Dendritic cell treated with granulocyte-macrophage colony-stimulating factor and Interleukin-4, amounts not matched to agents 40 ng/mL and 50 ng/mL, for 4 days (primary cell): ENCODE data around the gene EEFSEC.

ENCODE experiments used
- H3K27ac Mint-ChIP-seq: one replicate; pipeline ENCODE4 v1.8.0; 2022; ENCODE audit warnings: mild to moderate bottlenecking, mixed read lengths
- H3K27me3 Mint-ChIP-seq: one replicate; pipeline ENCODE4 v1.8.0; 2022; ENCODE audit warnings: mild to moderate bottlenecking, mixed read lengths
- H3K36me3 Mint-ChIP-seq: one replicate; pipeline ENCODE4 v1.8.0; 2022; ENCODE audit warnings: low read depth, mixed read lengths
- H3K4me1 Mint-ChIP-seq: one replicate; pipeline ENCODE4 v1.8.0; 2022; ENCODE audit warnings: low read depth, mixed read lengths
- H3K4me3 Mint-ChIP-seq: one replicate; pipeline ENCODE4 v1.8.0; 2022; ENCODE audit warnings: mild to moderate bottlenecking, moderate library complexity, mixed read lengths
- H3K9me3 Mint-ChIP-seq: one replicate; pipeline ENCODE4 v1.8.0; 2022; ENCODE audit warnings: mixed read lengths
- intact Hi-C: fragments of 100-400 bp; cut with micrococcal nuclease; formaldehyde crosslinking; loops from one replicate; pipeline ENCODE4 v1.15.0; 2022

Gene EEFSEC

DNA sequence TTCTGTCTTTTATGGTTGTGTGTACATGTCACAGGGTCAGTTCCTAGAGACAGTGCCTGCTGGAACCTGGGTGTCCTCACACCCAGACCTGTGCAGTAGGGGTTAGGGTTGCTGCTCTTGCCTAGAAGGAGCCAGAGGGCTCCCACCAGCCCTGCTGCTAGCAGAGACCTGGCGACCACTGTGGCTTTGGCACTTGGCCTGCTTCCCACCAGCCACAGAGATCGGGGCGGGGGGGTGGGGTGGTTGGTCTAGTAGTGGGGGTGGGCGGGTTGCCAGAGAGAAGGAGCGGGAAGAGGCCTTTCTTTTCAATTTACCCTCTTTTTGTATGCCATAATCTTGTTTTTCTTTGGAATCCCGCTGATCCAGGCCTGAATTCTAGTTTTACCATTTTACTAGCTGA, 29.4 kb downstream of the EEFSEC start:
- Mint-ChIP-seq H3K4me1 (peaks cover 18% of the 10 kb centered on the region), H3K9me3 (no peaks in the 10 kb centered on the region), H3K36me3 (peaks cover 23% of the 10 kb centered on the region), H3K27me3 (no peaks in the 10 kb centered on the region), H3K4me3 (no peak overlapping the region), H3K27ac (no peak overlapping the region)
- intact Hi-C loops = no loop called here

DNA sequence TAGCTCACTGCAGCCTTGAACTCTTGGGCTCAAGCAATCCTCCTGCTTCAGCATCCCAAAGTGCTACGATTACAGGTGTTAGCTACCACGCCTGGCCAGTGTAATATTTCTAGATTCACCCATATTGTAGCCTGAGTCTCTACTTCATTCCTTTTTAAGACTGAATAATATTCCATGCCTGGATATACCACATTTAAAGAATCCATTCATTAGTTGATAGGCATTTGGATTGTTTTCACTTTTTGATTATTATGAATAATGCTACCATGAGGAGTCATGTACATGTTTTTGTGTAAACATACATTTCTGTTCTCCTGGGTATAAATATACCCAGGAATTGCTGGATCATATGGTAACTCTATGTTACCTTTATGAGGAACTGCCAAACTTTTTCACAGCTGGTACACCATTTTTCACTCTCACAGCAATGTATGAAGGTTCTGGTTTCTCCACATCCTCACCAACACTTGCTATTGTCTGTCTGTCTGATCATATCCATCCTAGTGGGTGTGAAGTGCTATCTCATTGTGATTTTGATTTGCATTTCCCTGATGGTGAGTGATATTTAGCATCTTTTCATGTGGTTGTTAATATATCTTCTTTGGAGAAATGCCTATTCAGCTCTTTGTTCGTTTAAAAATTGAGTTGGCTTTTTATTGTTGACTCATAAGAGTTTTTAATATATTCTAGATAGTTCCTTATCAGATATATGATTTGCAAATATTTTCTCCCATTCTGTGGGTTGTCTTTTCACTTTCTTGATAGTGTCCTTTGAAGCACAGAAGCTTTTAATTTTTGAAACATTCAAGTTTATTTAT, 32.6 kb downstream of the EEFSEC start:
- Mint-ChIP-seq H3K27ac (no peak overlapping the region), H3K36me3 (peaks cover 13% of the 10 kb centered on the region), H3K9me3 (no peaks in the 10 kb centered on the region), H3K4me1 (peaks cover 16% of the 10 kb centered on the region), H3K4me3 (no peak overlapping the region), H3K27me3 (no peaks in the 10 kb centered on the region)
- intact Hi-C loops = no loop called here

GRCh38 chr3:128187495-128187894, 34.2 kb downstream of the EEFSEC start:
- Mint-ChIP-seq H3K4me3 (no peak overlapping the region), H3K9me3 (no peaks in the 10 kb centered on the region), H3K27ac (no peak overlapping the region), H3K27me3 (no peaks in the 10 kb centered on the region), H3K36me3 (peaks cover 6% of the 10 kb centered on the region), H3K4me1 (peaks cover 8% of the 10 kb centered on the region)
- intact Hi-C loops = no loop called here

- H3K36me3 Mint-ChIP-seq = peaks cover 6% of the 10 kb centered on the region
- intact Hi-C loops = no loop called here
- no peaks in the 10 kb centered on the region for H3K9me3 Mint-ChIP-seq
These were observed 35.0 kb downstream of the EEFSEC start for GRCh38 chr3:128188326-128188725.

DNA sequence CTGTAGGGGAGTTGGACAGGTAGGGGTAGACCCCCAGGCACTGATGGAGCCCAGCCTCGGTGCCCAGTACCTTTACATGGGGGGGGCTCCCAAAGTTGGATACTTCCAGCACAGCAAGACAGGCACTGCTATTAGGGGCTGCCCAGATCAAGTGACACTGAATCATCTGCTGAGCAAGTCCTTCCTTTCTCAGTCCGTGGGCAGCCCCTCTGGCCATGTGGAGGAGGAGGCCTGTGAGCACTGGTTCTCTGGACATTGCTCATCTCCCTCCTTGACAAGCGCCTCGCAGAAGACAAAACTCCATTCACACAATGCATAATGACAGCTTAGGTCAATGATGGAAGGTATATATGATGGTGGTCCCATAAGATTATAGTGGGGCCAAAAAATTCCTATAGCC, 35.7 kb downstream of the EEFSEC start:
- no peaks in the 10 kb centered on the region for H3K9me3 Mint-ChIP-seq
- intact Hi-C loops = no loop called here
- peak overlapping the region; percentile 28 for H3K27ac Mint-ChIP-seq
- peaks cover 19% of the 10 kb centered on the region for H3K4me1 Mint-ChIP-seq
- H3K27me3 Mint-ChIP-seq = no peaks in the 10 kb centered on the region
- H3K36me3 Mint-ChIP-seq = peaks cover 5% of the 10 kb centered on the region
- no peak overlapping the region for H3K4me3 Mint-ChIP-seq

More at GRCh38 chr3:128188326-128188725, 35.0 kb downstream of the EEFSEC start:
- Mint-ChIP-seq H3K4me1 (peaks cover 13% of the 10 kb centered on the region), H3K4me3 (no peak overlapping the region), H3K27me3 (no peaks in the 10 kb centered on the region), H3K27ac (no peak overlapping the region)

DNA sequence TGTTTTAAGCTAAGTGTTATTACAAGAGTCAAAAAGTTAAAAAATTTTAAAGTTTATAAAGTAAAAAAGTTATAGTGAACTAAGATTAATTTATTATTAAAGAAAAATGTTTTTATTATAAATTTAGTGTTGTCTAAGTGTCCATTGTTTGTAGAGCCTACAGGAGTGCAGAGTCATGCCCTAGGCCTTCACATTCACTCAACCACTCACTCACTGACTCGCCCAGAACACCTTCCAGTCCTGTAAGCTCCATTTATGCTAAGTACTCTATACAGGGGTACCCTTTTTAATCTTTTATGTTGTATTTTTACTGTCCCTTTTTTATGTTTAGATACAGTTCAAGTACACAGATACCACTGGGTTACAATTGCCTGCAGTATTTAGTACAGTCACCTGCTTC, 37.2 kb downstream of the EEFSEC start:
- Mint-ChIP-seq H3K36me3 (no peaks in the 10 kb centered on the region), H3K27me3 (no peaks in the 10 kb centered on the region), H3K4me1 (peaks cover 28% of the 10 kb centered on the region), H3K4me3 (no peak overlapping the region), H3K27ac (no peak overlapping the region), H3K9me3 (no peaks in the 10 kb centered on the region)
- intact Hi-C loops = no loop called here

- Mint-ChIP-seq H3K4me3 (no peak overlapping the region), H3K4me1 (peaks cover 34% of the 10 kb centered on the region), H3K27me3 (no peaks in the 10 kb centered on the region), H3K36me3 (no peaks in the 10 kb centered on the region), H3K27ac (no peak overlapping the region), H3K9me3 (no peaks in the 10 kb centered on the region)
- intact Hi-C loops = no loop called here
These were observed 38.9 kb downstream of the EEFSEC start for GRCh38 chr3:128192131-128192530.

DNA sequence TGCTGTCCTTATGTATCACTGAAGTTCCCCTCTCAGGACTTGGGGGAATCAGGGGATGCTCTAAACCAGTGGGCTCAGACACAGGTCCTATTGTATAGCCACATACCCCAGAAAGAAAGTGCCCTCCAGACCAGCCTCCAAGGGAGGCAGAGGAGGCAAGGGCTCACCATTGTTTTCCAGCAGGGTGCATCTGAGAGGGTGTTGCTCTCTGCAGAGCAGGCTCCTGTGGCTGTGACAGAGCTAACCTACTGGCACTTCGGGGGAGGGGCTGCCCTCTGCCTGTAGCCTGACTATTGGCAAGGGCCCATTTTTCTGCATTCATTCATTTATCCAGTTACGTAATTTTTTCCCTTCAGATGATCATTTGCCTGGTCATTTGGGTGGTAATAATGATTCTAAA, 39.9 kb downstream of the EEFSEC start:
- intact Hi-C loops = no loop called here
- Mint-ChIP-seq H3K4me1 (peaks cover 31% of the 10 kb centered on the region), H3K27me3 (no peaks in the 10 kb centered on the region), H3K27ac (no peak overlapping the region), H3K4me3 (no peak overlapping the region), H3K9me3 (no peaks in the 10 kb centered on the region), H3K36me3 (peaks cover 7% of the 10 kb centered on the region)

- H3K9me3 Mint-ChIP-seq = no peaks in the 10 kb centered on the region
- intact Hi-C loops = no loop called here
- H3K4me1 Mint-ChIP-seq = peaks cover 26% of the 10 kb centered on the region
- no peak overlapping the region for H3K27ac Mint-ChIP-seq
- H3K36me3 Mint-ChIP-seq = peaks cover 7% of the 10 kb centered on the region
- no peak overlapping the region for H3K4me3 Mint-ChIP-seq
- no peaks in the 10 kb centered on the region for H3K27me3 Mint-ChIP-seq
These were observed 41.6 kb downstream of the EEFSEC start for GRCh38 chr3:128194843-128195242.

DNA sequence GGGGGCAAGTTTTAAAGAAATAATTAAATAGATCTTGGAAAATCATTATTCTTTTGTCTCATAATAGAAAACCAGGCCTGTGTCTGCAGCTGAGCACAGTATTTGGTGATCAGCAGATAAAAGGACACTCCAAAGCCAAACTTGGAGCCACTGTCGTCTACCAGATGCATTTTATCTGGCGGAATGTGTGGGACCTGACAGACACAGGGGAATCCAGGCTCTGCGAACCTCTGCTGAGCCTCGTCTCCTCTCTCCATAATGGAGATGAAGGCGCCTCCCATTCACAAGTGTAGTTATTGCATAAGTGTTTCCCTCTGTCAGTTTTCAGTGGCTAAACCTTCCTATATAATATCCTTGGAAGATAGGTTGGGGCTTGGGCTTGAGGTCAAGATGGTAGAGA, 42.1 kb downstream of the EEFSEC start:
- H3K36me3 Mint-ChIP-seq = peaks cover 11% of the 10 kb centered on the region
- H3K4me1 Mint-ChIP-seq = peaks cover 26% of the 10 kb centered on the region
- no peaks in the 10 kb centered on the region for H3K9me3 Mint-ChIP-seq
- H3K27ac Mint-ChIP-seq = peak overlapping the region; percentile 38
- intact Hi-C loops = no loop called here
- no peaks in the 10 kb centered on the region for H3K27me3 Mint-ChIP-seq
- H3K4me3 Mint-ChIP-seq = no peak overlapping the region

DNA sequence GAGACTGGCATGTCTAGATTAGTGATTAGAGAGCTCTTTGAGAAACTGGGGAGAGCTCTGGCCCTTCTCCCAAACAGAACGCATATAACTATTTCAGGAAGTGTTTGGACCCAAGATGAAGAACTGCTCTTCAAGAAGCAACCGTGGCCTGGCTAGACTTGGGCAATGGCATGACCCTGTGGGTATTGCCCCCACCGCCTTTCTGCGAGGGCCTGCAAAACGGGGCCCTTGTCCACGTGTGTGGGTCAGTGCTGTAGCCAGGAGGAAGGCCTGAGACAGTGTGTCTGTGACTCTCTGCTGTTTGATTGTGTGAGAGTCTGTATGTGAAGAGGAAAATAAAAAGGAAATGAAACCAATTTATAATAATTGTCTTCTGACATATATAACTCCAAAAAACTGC, 42.5 kb downstream of the EEFSEC start:
- peaks cover 16% of the 10 kb centered on the region for H3K36me3 Mint-ChIP-seq

DNA sequence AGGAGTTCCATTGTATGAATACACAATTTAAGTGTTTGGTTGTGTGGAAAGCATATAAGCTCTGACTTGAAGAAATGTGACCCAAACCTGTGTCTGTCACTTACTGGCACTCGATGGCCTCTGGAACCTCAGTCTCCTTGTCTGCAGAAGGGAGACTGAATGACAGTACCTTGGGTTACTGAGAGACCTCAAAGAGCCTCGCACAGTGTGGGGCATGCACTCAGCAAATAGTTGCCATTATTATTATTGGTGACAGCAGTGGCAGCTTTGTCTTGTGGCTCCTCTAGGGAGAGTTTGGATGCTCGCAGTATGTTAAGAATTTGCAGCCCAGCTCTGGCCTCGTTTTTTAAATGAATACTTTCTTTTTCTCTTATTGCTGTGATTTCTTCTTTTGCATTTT, 43.4 kb downstream of the EEFSEC start:
- intact Hi-C loops = no loop called here
- H3K27me3 Mint-ChIP-seq = no peaks in the 10 kb centered on the region
- no peak overlapping the region for H3K27ac Mint-ChIP-seq

More for the DNA sequence above, 42.5 kb downstream of the EEFSEC start:
- H3K4me1 Mint-ChIP-seq = peaks cover 26% of the 10 kb centered on the region
- H3K9me3 Mint-ChIP-seq = no peaks in the 10 kb centered on the region
- no peak overlapping the region for H3K4me3 Mint-ChIP-seq
- intact Hi-C loops = no loop called here
- H3K27me3 Mint-ChIP-seq = no peaks in the 10 kb centered on the region
- peak overlapping the region; percentile 38 for H3K27ac Mint-ChIP-seq

DNA sequence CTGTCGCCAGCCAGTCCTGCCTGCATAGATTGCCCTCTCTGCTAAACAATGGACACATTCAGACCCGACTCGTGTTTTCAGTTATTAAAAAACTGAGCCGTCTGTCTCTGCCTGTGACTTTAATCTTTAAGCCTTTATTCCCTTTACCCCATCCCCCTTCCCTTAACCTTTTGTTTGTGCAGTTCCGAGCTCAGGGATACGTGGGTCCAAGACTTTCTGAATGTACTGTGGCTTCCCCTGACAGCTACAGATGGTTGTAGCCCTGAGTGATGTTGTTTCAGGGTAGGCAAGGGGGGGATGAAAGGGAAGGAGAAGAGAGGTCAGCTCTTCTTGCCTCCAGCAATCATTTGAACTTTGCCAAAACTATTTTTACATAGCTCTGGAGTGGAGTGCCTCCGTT, 44.6 kb downstream of the EEFSEC start:
- Mint-ChIP-seq H3K27ac (no peak overlapping the region), H3K4me1 (peaks cover 25% of the 10 kb centered on the region), H3K9me3 (no peaks in the 10 kb centered on the region), H3K36me3 (peaks cover 17% of the 10 kb centered on the region), H3K27me3 (no peaks in the 10 kb centered on the region), H3K4me3 (no peak overlapping the region)
- intact Hi-C loops = no loop called here

More for the DNA sequence above, 43.4 kb downstream of the EEFSEC start:
- H3K4me3 Mint-ChIP-seq = no peak overlapping the region
- peaks cover 26% of the 10 kb centered on the region for H3K4me1 Mint-ChIP-seq
- no peaks in the 10 kb centered on the region for H3K9me3 Mint-ChIP-seq
- H3K36me3 Mint-ChIP-seq = peaks cover 16% of the 10 kb centered on the region

DNA sequence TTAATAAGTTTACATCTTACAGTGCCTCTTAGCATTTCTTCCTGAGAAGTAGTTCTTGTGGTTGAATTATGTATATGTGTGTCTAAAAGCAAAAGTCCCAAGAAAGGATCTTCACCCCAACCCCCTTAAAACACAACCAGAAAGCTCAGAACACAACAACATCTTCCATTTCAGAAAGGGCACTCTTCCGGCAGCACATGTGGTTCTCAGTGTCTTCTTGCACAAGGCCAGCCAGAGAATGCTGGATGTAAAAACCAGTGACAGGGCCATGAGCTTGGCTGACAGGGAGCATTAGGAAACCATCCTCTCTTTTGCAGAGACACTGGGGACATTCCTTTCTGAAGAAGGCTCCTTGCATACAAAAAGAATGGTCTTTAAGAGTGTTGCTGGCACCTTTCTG, 45.0 kb downstream of the EEFSEC start:
- intact Hi-C loops = no loop called here
- Mint-ChIP-seq H3K27ac (no peak overlapping the region), H3K4me1 (peaks cover 21% of the 10 kb centered on the region), H3K36me3 (peaks cover 21% of the 10 kb centered on the region), H3K27me3 (no peaks in the 10 kb centered on the region), H3K9me3 (no peaks in the 10 kb centered on the region), H3K4me3 (no peak overlapping the region)

DNA sequence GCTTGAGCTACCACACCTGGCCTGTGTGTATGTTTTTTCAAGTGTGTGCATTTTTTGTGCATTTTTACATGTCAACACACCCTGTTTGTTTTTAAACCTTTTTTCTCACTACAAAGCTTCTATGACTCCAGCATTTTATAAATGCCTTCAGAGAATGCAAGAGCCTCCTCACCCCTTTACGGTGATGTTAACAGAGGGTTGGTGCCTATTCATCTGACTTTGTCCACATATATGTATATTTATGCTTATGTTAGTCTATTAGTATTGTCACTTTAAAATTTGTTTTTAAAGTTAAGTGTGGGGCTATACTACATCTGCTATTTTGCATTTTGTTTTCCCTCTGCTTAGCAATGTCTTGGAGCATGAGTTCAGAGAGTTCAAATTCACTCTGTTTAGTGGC, 45.8 kb downstream of the EEFSEC start:
- Mint-ChIP-seq H3K4me1 (peaks cover 14% of the 10 kb centered on the region), H3K27me3 (no peaks in the 10 kb centered on the region), H3K4me3 (no peak overlapping the region), H3K27ac (no peak overlapping the region), H3K36me3 (peaks cover 23% of the 10 kb centered on the region), H3K9me3 (no peaks in the 10 kb centered on the region)
- intact Hi-C loops = no loop called here
